ENCODE measurements around the gene HINT2.

The HINT2 gene

GRCh38 chr9:35842795-35843194 lies 28.0 kb upstream of the HINT2 start:
- H3K27ac ChIP-seq (ENCODE audit: low read length) = no peak overlapping the region
- H3K4me3 ChIP-seq (ENCODE audit: low read depth in 1 of 2, low read length in 2 of 2) = no peak overlapping the region
- no peak overlapping the region for H3K9ac ChIP-seq (ENCODE audit: low read depth, low read length)
- peaks cover 11% of the 10 kb centered on the region for H3K36me3 ChIP-seq (ENCODE audit: insufficient read depth, low read length)
- no peaks in the 10 kb centered on the region for H4K20me1 ChIP-seq (ENCODE audit: insufficient read depth, low read length)
- H3K9me3 ChIP-seq (ENCODE audit: insufficient read depth, low read length, severe bottlenecking) = no peaks in the 10 kb centered on the region
- H2AFZ ChIP-seq (ENCODE audit: low read depth, low read length) = no peak overlapping the region
- no peaks in the 10 kb centered on the region for H3K4me1 ChIP-seq (ENCODE audit: insufficient read depth, low read length)
- no peak overlapping the region for H3K4me2 ChIP-seq (ENCODE audit: insufficient read depth, low read length)
- no peak for TF ChIP-seq CTCF (IDR thresholded peaks at IDR 0.05; ENCODE audit: borderline replicate concordance, extremely low read depth, low read length, poor library complexity, severe bottlenecking)
- H3K27me3 ChIP-seq (ENCODE audit: insufficient read depth, low read length, poor library complexity) = no peaks in the 10 kb centered on the region
- ATAC-seq (ENCODE audit: insufficient read depth, low read depth) = no peak
- DNase-seq = no peak
- H3K79me2 ChIP-seq (ENCODE audit: insufficient read depth, low read length) = no peaks in the 10 kb centered on the region

GRCh38 chr9:35842020-35842745 lies 27.3 kb upstream of the HINT2 start:
- Histone ChIP-seq H2AFZ (ENCODE audit: low read depth, low read length) (no peak overlapping the region), H3K27ac (ENCODE audit: low read length) (no peak overlapping the region), H3K4me1 (ENCODE audit: insufficient read depth, low read length) (no peaks in the 10 kb centered on the region), H4K20me1 (ENCODE audit: insufficient read depth, low read length) (no peaks in the 10 kb centered on the region), H3K27me3 (ENCODE audit: insufficient read depth, low read length, poor library complexity) (no peaks in the 10 kb centered on the region), H3K4me2 (ENCODE audit: insufficient read depth, low read length) (no peak overlapping the region), H3K9me3 (ENCODE audit: insufficient read depth, low read length, severe bottlenecking) (no peaks in the 10 kb centered on the region), H3K36me3 (ENCODE audit: insufficient read depth, low read length) (peaks cover 9% of the 10 kb centered on the region), H3K9ac (ENCODE audit: low read depth, low read length) (no peak overlapping the region), H3K79me2 (ENCODE audit: insufficient read depth, low read length) (no peaks in the 10 kb centered on the region), H3K4me3 (ENCODE audit: low read depth in 1 of 2, low read length in 2 of 2) (no peak overlapping the region)
- TF ChIP-seq CTCF (IDR thresholded peaks at IDR 0.05; ENCODE audit: borderline replicate concordance, extremely low read depth, low read length, poor library complexity, severe bottlenecking) (no peak), EZH2 (IDR thresholded peaks at IDR 0.05; ENCODE audit: borderline replicate concordance, low read depth, low read length, severe bottlenecking) (no peak)
- ATAC-seq (ENCODE audit: insufficient read depth, low read depth) = no peak
- no peak for DNase-seq

GRCh38 chr9:35841645-35841900 lies 26.7 kb upstream of the HINT2 start:
- Histone ChIP-seq H4K20me1 (ENCODE audit: insufficient read depth, low read length) (no peaks in the 10 kb centered on the region), H3K9me3 (ENCODE audit: insufficient read depth, low read length, severe bottlenecking) (no peaks in the 10 kb centered on the region), H3K9ac (ENCODE audit: low read depth, low read length) (no peak overlapping the region), H3K27ac (ENCODE audit: low read length) (no peak overlapping the region), H3K36me3 (ENCODE audit: insufficient read depth, low read length) (peaks cover 3% of the 10 kb centered on the region), H3K79me2 (ENCODE audit: insufficient read depth, low read length) (no peaks in the 10 kb centered on the region), H3K4me3 (ENCODE audit: low read depth in 1 of 2, low read length in 2 of 2) (no peak overlapping the region), H3K4me2 (ENCODE audit: insufficient read depth, low read length) (no peak overlapping the region), H2AFZ (ENCODE audit: low read depth, low read length) (no peak overlapping the region), H3K27me3 (ENCODE audit: insufficient read depth, low read length, poor library complexity) (no peaks in the 10 kb centered on the region), H3K4me1 (ENCODE audit: insufficient read depth, low read length) (no peaks in the 10 kb centered on the region)
- ATAC-seq (ENCODE audit: insufficient read depth, low read depth) (no peak), DNase-seq (no peak)
- TF ChIP-seq EZH2 (IDR thresholded peaks at IDR 0.05; ENCODE audit: borderline replicate concordance, low read depth, low read length, severe bottlenecking) (no peak), CTCF (IDR thresholded peaks at IDR 0.05; ENCODE audit: borderline replicate concordance, extremely low read depth, low read length, poor library complexity, severe bottlenecking) (no peak)

All from DND-41 (cell line).